GM18861 (cell line): ENCODE data around the gene SUPT4H1.

ENCODE experiments used
- ATAC-seq: cut with Tn5 transposase; IDR thresholded peaks from one replicate; pipeline ENCODE4 v1.9.1; 2021; ENCODE audit not compliant: unreplicated experiment

SUPT4H1 gene

GRCh38 chr17:58307468-58308172 is 44.4 kb downstream of the SUPT4H1 start:
- no peak for ATAC-seq

- no peak for ATAC-seq
Observed at GRCh38 chr17:58306131-58306951, 45.7 kb downstream of the SUPT4H1 start.

GRCh38 chr17:58305626-58306025 is 46.4 kb downstream of the SUPT4H1 start:
- no peak for ATAC-seq

- no peak for ATAC-seq
Observed at GRCh38 chr17:58304750-58305486, 47.1 kb downstream of the SUPT4H1 start.

DNA sequence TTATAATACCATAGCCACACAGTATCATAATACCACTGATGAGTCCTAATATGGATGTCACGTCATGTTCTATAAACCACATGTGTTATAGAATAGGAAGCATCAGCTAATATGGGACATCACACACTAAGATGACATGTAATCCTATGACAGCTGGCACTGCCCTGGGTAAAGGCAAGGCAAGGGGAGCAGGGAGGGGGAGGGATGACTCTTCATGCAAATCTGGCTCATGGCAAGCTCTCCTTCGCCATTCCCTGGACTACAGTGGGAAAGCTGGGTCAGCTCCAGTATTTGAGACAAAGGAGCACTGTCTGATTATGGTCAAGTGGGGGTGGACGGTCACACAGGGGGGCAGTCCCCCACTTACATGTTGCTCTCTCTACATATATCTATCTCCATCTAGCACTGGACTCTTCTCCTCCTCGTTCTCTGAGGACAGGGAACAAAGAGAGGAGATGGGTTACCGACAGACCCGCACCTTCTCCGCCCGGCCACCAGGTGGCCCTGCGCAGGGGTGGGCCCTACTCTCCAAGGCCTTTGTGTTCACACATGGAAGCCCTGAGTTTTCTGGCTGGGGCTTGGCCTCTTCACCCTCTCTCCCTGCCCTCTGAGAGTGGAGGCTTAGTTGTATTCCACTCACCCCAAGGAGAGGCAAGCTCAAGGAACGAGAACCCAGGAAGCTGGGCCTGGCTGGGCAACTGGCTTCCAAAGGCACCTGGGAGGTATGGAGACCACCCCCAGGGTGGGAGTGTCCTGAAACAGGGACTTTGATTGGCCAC is 47.8 kb downstream of the SUPT4H1 start:
- ATAC-seq: no peak

DNA sequence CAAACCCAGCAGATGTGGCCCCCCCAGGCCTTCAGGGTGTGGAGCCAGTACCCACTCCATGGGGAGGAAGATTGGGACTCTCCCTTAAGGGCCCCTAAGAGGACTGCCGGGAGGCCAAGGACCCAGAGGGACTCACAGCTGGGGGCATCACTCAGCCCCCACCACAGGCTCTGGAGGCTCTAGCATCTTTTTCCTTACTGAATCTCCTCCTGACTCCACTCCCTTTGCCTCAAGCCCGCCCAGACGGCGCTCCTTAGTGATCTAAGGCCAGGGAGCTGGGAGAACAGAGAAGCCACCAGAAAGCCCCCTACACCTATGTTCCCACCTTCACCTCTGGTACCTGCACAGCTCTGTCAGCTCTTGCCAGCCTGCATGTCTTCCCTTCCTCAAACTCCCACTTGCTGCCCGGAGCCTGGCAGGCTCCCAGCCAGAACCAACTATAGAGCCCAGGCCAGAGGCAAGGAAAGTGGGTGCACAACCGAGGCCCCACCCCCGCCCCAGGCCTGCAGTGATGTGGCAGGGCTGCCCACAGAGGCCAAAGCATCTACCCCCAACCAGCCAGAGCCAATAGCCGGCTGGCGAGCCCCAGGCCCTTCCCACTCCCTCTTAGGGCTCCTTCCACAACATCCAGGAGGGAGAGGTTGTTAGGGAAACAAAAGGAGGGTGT is 48.9 kb downstream of the SUPT4H1 start:
- ATAC-seq: no peak

- no peak for ATAC-seq
Observed at GRCh38 chr17:58302171-58302918, 49.7 kb downstream of the SUPT4H1 start.

DNA sequence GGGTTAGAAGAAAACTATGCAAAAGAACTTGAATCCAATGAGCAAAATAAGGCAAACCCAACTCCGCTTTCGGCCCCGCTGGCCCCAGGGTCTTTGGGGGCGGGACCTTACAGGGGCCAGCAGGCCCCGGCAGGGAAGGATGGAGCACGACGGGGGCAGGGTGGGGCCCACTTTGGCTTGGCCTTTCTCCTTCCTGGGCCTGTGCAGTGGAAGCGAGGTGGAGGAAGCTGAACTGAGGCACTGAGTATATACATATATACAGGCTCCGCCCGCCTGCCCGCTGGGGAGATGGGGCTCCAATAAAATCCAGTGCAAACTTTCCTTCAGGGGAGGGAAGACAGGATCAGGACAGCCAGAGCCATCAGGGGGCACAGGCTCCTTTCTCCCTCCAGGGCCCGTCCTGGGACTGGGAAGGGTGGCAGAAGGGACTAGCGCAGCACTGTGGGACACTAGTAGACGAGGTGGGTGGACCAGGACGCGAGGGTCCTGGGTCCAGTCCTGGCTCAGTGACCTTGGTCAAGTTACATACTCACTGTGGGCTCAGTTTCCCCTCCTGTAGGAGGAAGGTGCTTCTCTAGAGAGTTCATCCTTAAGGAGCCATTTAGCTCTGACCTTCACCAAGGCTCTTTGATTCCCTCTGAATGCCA is 50.4 kb downstream of the SUPT4H1 start:
- no peak for ATAC-seq

DNA sequence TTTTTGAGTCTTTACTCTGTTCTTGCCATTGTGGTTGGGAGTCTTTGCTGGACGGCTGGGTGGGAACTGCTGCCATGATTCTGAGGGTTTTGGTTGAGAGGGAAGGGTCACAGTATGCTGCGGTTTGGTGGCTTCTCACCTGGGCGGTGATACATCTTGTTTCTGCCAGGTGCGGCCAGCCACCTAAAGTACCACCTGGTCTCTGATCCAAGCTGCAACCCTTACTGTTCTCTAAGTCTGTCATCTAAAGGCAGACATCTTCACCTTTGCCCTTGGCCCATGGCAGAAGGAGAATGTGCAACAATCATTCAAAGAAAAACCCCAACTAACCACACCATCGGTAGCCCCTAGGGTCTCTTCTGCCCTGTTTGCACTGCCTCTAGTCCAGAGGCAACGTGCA is 51.7 kb downstream of the SUPT4H1 start:
- no peak for ATAC-seq
